Small intestine (tissue), 7 donors: Measurements from ENCODE around the gene CERS1. TPM values are rescaled to one million over a fixed set of nuclear protein-coding genes. Genes with fewer than 3 reads are reported as not detected.
A peak's percentile ranks its signal among the peaks of the same experiment; 100 is the strongest.

Source experiments
- DNase-seq, 2 donors: peaks; one replicate each; pipeline versions ENCODE4 v3.0.0 to v3.0.0-alpha.2; 2013
- FAIRE-seq: peaks from 2 replicates; lab custom pipeline; 2012; peaks lifted over from hg19 to GRCh38; lab: Jason Lieb, UNC
- H3K27ac ChIP-seq, 3 donors: one replicate each; pipeline ENCODE4 v1.5.1; 2013; ENCODE audit warnings: low read length in 2 of 3, mild to moderate bottlenecking in 2 of 3, control low read depth in 1 of 3, inconsistent platforms in 1 of 3, low read depth in 1 of 3, moderate library complexity in 1 of 3
- H3K27me3 ChIP-seq, 3 donors: one replicate each; pipeline ENCODE4 v1.6.1; 2013; ENCODE audit warnings: low read length in 3 of 3, inconsistent platforms in 1 of 3; ENCODE audit not compliant: control insufficient read depth in 3 of 3, insufficient read depth in 3 of 3
- H3K36me3 ChIP-seq, 3 donors: one replicate each; pipeline ENCODE4 v1.6.1; 2013; ENCODE audit warnings: low read length in 3 of 3, inconsistent platforms in 1 of 3, low read depth in 1 of 3, mild to moderate bottlenecking in 1 of 3, moderate library complexity in 1 of 3; ENCODE audit not compliant: control insufficient read depth in 3 of 3, insufficient read depth in 2 of 3
- H3K4me1 ChIP-seq, 3 donors: one replicate each; pipeline ENCODE4 v1.6.1; 2013; ENCODE audit warnings: low read length in 2 of 3, inconsistent platforms in 1 of 3, low read depth in 1 of 3, mild to moderate bottlenecking in 1 of 3, moderate library complexity in 1 of 3; ENCODE audit not compliant: control insufficient read depth in 3 of 3, insufficient read depth in 2 of 3
- H3K4me3 ChIP-seq, 3 donors: one replicate each; pipeline ENCODE4 v1.5.1; 2013; ENCODE audit warnings: low read length in 3 of 3, control low read depth in 1 of 3, inconsistent platforms in 1 of 3, low read depth in 1 of 3, mild to moderate bottlenecking in 1 of 3, moderate library complexity in 1 of 3
- H3K9me3 ChIP-seq, 2 donors: one replicate each; pipeline ENCODE4 v1.6.1; 2013; ENCODE audit warnings: low read depth in 1 of 2, low read length in 1 of 2; ENCODE audit not compliant: control insufficient read depth in 2 of 2, insufficient read depth in 1 of 2
- WGBS, 3 donors: extraction: QIAGEN DNeasy Blood & Tissue Kit; methylation state at CpG; one replicate each; pipeline ENCODE4 v1.1.7; 2013; 5-methylcytosine and 5-hydroxymethylcytosine counted together
- polyA plus RNA-seq, 4 donors: library from polyadenylated mRNA; stranded (reverse) in 3 of 4; unstranded in 1 of 4; fragments of 200-250 nt in 3 of 4; fragments of 120-200 nt in 1 of 4; gene quantifications; one replicate each; pipeline versions ENCODE4 v1.2.1 to v1.2.3, GENCODE V29; 2013
- donor health status: healthy with polysubstance abuse.
- donor health status: control.
- donor health status: control.
- donor health status: Bipolar disorder and iron deficiency.
- donor health status: healthy.

Gene CERS1
- polyA plus RNA-seq, 4 donors = 1.2 to 1.5 TPM; not detected in 2

GRCh38 chr19:18939922-18940768 is 44.2 kb upstream of the CERS1 start:
- FAIRE-seq (no peak), DNase-seq (peak in 1 of 2 donors; percentile 55)
- Histone ChIP-seq H3K27ac (peak overlapping the region in 1 of 3 donors; percentile 27), H3K4me1 (peaks cover 0 to 23% (median 3%) of the 10 kb centered on the region in 3 donors), H3K9me3 (no peaks in the 10 kb centered on the region), H3K27me3 (peaks cover 0 to 20% (median 0%) of the 10 kb centered on the region in 3 donors), H3K4me3 (peak overlapping the region; percentile 32 to 67 (median 57)), H3K36me3 (no peaks in the 10 kb centered on the region)
- WGBS, 3 donors = 0 to 1% (median 1%) methylated on average over 37 to 47 of the region's 47 CpGs

GRCh38 chr19:18939163-18939562 is 43.2 kb upstream of the CERS1 start:
- H3K36me3 ChIP-seq = peaks cover 0 to 2% (median 0%) of the 10 kb centered on the region in 3 donors
- H3K9me3 ChIP-seq = no peaks in the 10 kb centered on the region
- DNase-seq (no peak), FAIRE-seq (no peak)
- WGBS, 3 donors = 58 to 87% (median 76%) methylated on average over 3 of the region's 3 CpGs
- H3K27ac ChIP-seq = no peak overlapping the region
- H3K4me1 ChIP-seq = peaks cover 0 to 23% (median 3%) of the 10 kb centered on the region in 3 donors
- peaks cover 0 to 20% (median 0%) of the 10 kb centered on the region in 3 donors for H3K27me3 ChIP-seq
- no peak overlapping the region for H3K4me3 ChIP-seq

GRCh38 chr19:18933297-18933696 is 37.3 kb upstream of the CERS1 start:
- WGBS, 3 donors = 71 to 84% (median 72%) methylated on average over 13 of the region's 13 CpGs
- peaks cover 0 to 7% (median 4%) of the 10 kb centered on the region in 3 donors for H3K4me1 ChIP-seq
- no peak overlapping the region for H3K4me3 ChIP-seq
- no peaks in the 10 kb centered on the region for H3K9me3 ChIP-seq
- no peaks in the 10 kb centered on the region for H3K27me3 ChIP-seq
- no peak for DNase-seq
- FAIRE-seq = no peak
- H3K27ac ChIP-seq = no peak overlapping the region
- H3K36me3 ChIP-seq = peaks cover 0 to 29% (median 0%) of the 10 kb centered on the region in 3 donors

GRCh38 chr19:18932216-18932841 is 36.4 kb upstream of the CERS1 start:
- Histone ChIP-seq H3K4me3 (no peak overlapping the region), H3K36me3 (peaks cover 0 to 39% (median 2%) of the 10 kb centered on the region in 3 donors), H3K27ac (no peak overlapping the region), H3K9me3 (no peaks in the 10 kb centered on the region), H3K4me1 (peaks cover 0 to 7% (median 4%) of the 10 kb centered on the region in 3 donors), H3K27me3 (no peaks in the 10 kb centered on the region)
- WGBS, 3 donors = 3 to 18% (median 16%) methylated on average over 31 to 37 of the region's 37 CpGs
- FAIRE-seq (no peak), DNase-seq (peak; percentile 76 to 77)

- no peaks in the 10 kb centered on the region for H3K9me3 ChIP-seq
- H3K27me3 ChIP-seq = no peaks in the 10 kb centered on the region
- WGBS, 3 donors = 57 to 78% (median 68%) methylated on average over 33 to 34 of the region's 34 CpGs
- FAIRE-seq (no peak), DNase-seq (no peak)
- no peak overlapping the region for H3K27ac ChIP-seq
- H3K4me1 ChIP-seq = peaks cover 0 to 7% (median 4%) of the 10 kb centered on the region in 3 donors
- no peak overlapping the region for H3K4me3 ChIP-seq
- peaks cover 0 to 47% (median 2%) of the 10 kb centered on the region in 3 donors for H3K36me3 ChIP-seq
Observed at GRCh38 chr19:18931316-18932162, 35.6 kb upstream of the CERS1 start.

GRCh38 chr19:18929311-18929710 is 33.4 kb upstream of the CERS1 start:
- peaks cover 8 to 67% (median 12%) of the 10 kb centered on the region in 3 donors for H3K36me3 ChIP-seq
- H3K4me1 ChIP-seq = peaks cover 0 to 7% (median 4%) of the 10 kb centered on the region in 3 donors
- no peak overlapping the region for H3K4me3 ChIP-seq
- no peak overlapping the region for H3K27ac ChIP-seq
- no peaks in the 10 kb centered on the region for H3K9me3 ChIP-seq
- DNase-seq (no peak), FAIRE-seq (no peak)
- 85 to 89% (median 85%) methylated on average over 17 to 25 of the region's 25 CpGs for WGBS, 3 donors
- no peaks in the 10 kb centered on the region for H3K27me3 ChIP-seq

GRCh38 chr19:18928018-18928805 is 32.3 kb upstream of the CERS1 start:
- Histone ChIP-seq H3K4me3 (no peak overlapping the region), H3K27me3 (no peaks in the 10 kb centered on the region), H3K9me3 (no peaks in the 10 kb centered on the region), H3K36me3 (peaks cover 8 to 71% (median 16%) of the 10 kb centered on the region in 3 donors), H3K4me1 (peaks cover 0 to 7% (median 4%) of the 10 kb centered on the region in 3 donors), H3K27ac (no peak overlapping the region)
- no peak for DNase-seq
- WGBS, 3 donors = 88 to 92% (median 90%) methylated on average over 26 of the region's 26 CpGs
- no peak for FAIRE-seq
